Tibial nerve (tissue), 4 donors: ENCODE measurements around the gene BIRC2. TPM values are rescaled to one million over a fixed set of nuclear protein-coding genes. Genes with fewer than 3 reads are reported as not detected.

Experiments used
- DNase-seq, 2 donors: peaks; one replicate each; pipeline ENCODE4 v3.0.0-alpha.2; 2019; ENCODE audit warnings: low spot score in 2 of 2
- H3K27ac ChIP-seq, 4 donors: fragments of 200-600 bp; sonication (generic) in 3 of 4; one replicate each; pipeline ENCODE4 v1.5.1; 2017 to 2019; ENCODE audit warnings: mild to moderate bottlenecking in 1 of 4
- H3K27me3 ChIP-seq, 2 donors: fragments of 200-600 bp; sonication (generic) in 1 of 2; one replicate each; pipeline versions ENCODE4 v1.5.1 to v1.6.0; 2017 to 2019
- H3K36me3 ChIP-seq, 3 donors: fragments of 200-600 bp; sonication (generic); one replicate each; pipeline ENCODE4 v1.5.1; 2018 to 2019
- H3K4me1 ChIP-seq, 4 donors: fragments of 200-600 bp; sonication (generic) in 3 of 4; one replicate each; pipeline ENCODE4 v1.5.1; 2017 to 2019
- H3K4me3 ChIP-seq, 4 donors: fragments of 200-600 bp; sonication (generic) in 3 of 4; one replicate each; pipeline ENCODE4 v1.5.1; 2017 to 2019; ENCODE audit warnings: mild to moderate bottlenecking in 1 of 4, moderate library complexity in 1 of 4
- H3K9me3 ChIP-seq, 4 donors: fragments of 200-600 bp; sonication (generic) in 3 of 4; one replicate each; pipeline ENCODE4 v1.5.1; 2017 to 2019
- EP300 ChIP-seq, 2 donors: sonication (generic); formaldehyde crosslinking; IDR thresholded peaks; one replicate each; pipeline ENCODE4 v1.6.1; 2017; ENCODE audit warnings: antibody characterized with exemption in 2 of 2, mild to moderate bottlenecking in 1 of 2
- POLR2A ChIP-seq, 2 donors: fragments of 450-650 bp; IDR thresholded peaks; one replicate each; pipeline ENCODE4 v1.6.1; 2017; ENCODE audit warnings: antibody characterized with exemption in 2 of 2, mild to moderate bottlenecking in 2 of 2, moderate library complexity in 2 of 2
- WGBS, 2 donors: methylation state at CpG; one replicate each; pipeline ENCODE4 v1.1.5; 2018; 5-methylcytosine and 5-hydroxymethylcytosine counted together
- total RNA-seq, 4 donors: library from RNA; depleted of rRNA; stranded (reverse); fragments of >200 nt; gene quantifications; one replicate each; pipeline ENCODE4 v1.1.0, GENCODE V29; 2016
- TF ChIP-seq, protein P1 (sequence below), 5 experiments: fragments of 200-600 bp in 3 of 5; fragments of 450-650 bp in 2 of 5; sonication (generic) in 3 of 5; IDR thresholded peaks; one replicate each; pipeline ENCODE4 v1.5.1; 2016 to 2019; ENCODE audit warnings: antibody characterized with exemption in 5 of 5, mild to moderate bottlenecking in 3 of 5, moderate library complexity in 2 of 5

Gene BIRC2
- total RNA-seq, 4 donors from 2014 or later, result 39.0 to 74.5 (median 51.4) TPM

DNA sequence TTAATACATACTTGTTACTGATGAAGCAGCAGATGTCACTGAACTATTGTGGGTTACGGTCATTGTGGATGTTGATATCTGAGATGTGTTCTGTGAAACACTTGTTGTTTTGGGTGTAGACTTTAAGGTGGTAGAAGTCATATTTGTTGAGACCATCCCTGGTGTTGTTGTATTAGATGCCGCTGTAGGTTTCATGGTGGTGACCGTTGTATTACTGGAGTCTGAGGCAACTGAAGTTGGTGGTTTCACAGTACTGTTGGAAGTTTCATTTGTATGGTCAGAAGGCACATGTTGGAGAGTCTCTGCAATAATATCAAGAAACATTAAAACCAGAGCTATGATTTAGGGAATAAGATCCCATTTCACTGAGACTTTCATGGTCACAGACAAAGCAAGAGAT, 54.9 kb downstream of the BIRC2 start:
- WGBS, 2 donors, result 93 to 94% methylated on average over 3 of the region's 3 CpGs
- H3K9me3 ChIP-seq, result no peaks in the 10 kb centered on the region
- no peak overlapping the region for H3K27ac ChIP-seq
- TF ChIP-seq, protein P1, sequence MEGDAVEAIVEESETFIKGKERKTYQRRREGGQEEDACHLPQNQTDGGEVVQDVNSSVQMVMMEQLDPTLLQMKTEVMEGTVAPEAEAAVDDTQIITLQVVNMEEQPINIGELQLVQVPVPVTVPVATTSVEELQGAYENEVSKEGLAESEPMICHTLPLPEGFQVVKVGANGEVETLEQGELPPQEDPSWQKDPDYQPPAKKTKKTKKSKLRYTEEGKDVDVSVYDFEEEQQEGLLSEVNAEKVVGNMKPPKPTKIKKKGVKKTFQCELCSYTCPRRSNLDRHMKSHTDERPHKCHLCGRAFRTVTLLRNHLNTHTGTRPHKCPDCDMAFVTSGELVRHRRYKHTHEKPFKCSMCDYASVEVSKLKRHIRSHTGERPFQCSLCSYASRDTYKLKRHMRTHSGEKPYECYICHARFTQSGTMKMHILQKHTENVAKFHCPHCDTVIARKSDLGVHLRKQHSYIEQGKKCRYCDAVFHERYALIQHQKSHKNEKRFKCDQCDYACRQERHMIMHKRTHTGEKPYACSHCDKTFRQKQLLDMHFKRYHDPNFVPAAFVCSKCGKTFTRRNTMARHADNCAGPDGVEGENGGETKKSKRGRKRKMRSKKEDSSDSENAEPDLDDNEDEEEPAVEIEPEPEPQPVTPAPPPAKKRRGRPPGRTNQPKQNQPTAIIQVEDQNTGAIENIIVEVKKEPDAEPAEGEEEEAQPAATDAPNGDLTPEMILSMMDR (IDR thresholded peaks at IDR 0.05), result no peak
- TF ChIP-seq EP300 (IDR thresholded peaks at IDR 0.05) (no peak), POLR2A (IDR thresholded peaks at IDR 0.05) (no peak)
- peaks cover 0 to 7% (median 0%) of the 10 kb centered on the region in 4 donors for H3K4me1 ChIP-seq
- peaks cover 0 to 64% (median 0%) of the 10 kb centered on the region in 3 donors for H3K36me3 ChIP-seq
- no peak for DNase-seq
- no peak overlapping the region for H3K4me3 ChIP-seq
- H3K27me3 ChIP-seq, result no peaks in the 10 kb centered on the region

DNA sequence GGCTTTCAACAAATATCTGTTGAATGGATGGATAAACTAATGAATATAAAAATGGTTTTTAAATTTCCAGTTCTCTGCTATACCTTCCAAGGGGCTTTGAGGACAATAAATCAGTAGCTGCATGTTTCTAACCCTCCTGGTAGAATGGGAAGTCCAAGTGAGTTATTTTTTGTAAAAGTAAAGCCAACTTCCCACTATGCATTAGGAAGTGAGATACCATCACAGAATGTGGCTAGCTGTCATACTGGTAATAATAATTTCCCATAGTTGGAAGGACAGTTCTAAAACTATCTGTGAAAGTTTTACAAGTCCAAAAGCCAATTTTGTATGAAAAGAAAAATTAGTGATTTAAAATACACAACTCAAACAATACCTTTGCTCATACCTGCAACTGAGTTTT, 55.5 kb downstream of the BIRC2 start:
- Histone ChIP-seq H3K36me3 (peaks cover 0 to 67% (median 0%) of the 10 kb centered on the region in 3 donors), H3K27ac (peak overlapping the region in 1 of 4 donors; percentile 1), H3K4me1 (peaks cover 0 to 13% (median 0%) of the 10 kb centered on the region in 4 donors), H3K4me3 (no peak overlapping the region), H3K9me3 (no peaks in the 10 kb centered on the region), H3K27me3 (no peaks in the 10 kb centered on the region)
- TF ChIP-seq POLR2A (IDR thresholded peaks at IDR 0.05) (no peak), EP300 (IDR thresholded peaks at IDR 0.05) (no peak)
- TF ChIP-seq, protein P1 (IDR thresholded peaks at IDR 0.05), result no peak
- DNase-seq, result no peak

- Histone ChIP-seq H3K36me3 (peaks cover 0 to 51% (median 0%) of the 10 kb centered on the region in 3 donors), H3K9me3 (no peaks in the 10 kb centered on the region), H3K4me1 (peaks cover 0 to 26% (median 0%) of the 10 kb centered on the region in 4 donors), H3K4me3 (no peak overlapping the region), H3K27me3 (no peaks in the 10 kb centered on the region), H3K27ac (no peak overlapping the region)
- WGBS, 2 donors, result 68 to 75% methylated on average over 5 of the region's 5 CpGs
- TF ChIP-seq, protein P1 (IDR thresholded peaks at IDR 0.05), result no peak
- no peak for DNase-seq
Measured at GRCh38 chr11:102405501-102405900, 58.5 kb downstream of the BIRC2 start.

- H3K27ac ChIP-seq, result no peak overlapping the region
- peaks cover 0 to 29% (median 0%) of the 10 kb centered on the region in 4 donors for H3K4me1 ChIP-seq
- TF ChIP-seq, protein P1 (IDR thresholded peaks at IDR 0.05), result no peak
- no peak for TF ChIP-seq POLR2A (IDR thresholded peaks at IDR 0.05)
- no peak for TF ChIP-seq EP300 (IDR thresholded peaks at IDR 0.05)
- no peak for DNase-seq
- no peaks in the 10 kb centered on the region for H3K9me3 ChIP-seq
- peaks cover 0 to 45% (median 0%) of the 10 kb centered on the region in 3 donors for H3K36me3 ChIP-seq
- 97 to 100% methylated on average over 2 of the region's 2 CpGs for WGBS, 2 donors
- H3K4me3 ChIP-seq, result no peak overlapping the region
- H3K27me3 ChIP-seq, result no peaks in the 10 kb centered on the region
Measured at GRCh38 chr11:102406099-102406498, 59.1 kb downstream of the BIRC2 start.

DNA sequence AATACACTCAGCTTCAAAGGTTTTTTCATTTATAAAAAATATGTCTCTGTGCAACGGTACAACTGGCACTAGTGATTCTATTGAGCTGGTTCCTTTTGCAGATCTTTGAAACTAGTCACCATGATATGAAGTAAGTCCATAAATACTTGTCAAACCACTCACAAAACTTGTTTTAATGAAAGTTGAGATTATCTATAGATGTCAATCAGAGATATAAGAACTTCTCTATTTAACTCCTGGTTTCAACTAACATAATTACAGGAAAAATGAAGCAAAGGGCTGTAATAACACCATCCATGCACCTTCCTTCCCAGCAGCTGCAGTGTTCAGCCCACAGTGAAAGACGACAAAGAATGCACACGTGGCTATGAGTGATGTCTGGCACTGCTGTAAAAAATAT, 60.9 kb downstream of the BIRC2 start:
- H3K9me3 ChIP-seq, result no peaks in the 10 kb centered on the region
- no peak overlapping the region for H3K4me3 ChIP-seq
- H3K4me1 ChIP-seq, result peaks cover 0 to 29% (median 0%) of the 10 kb centered on the region in 4 donors
- DNase-seq, result no peak
- H3K36me3 ChIP-seq, result peaks cover 0 to 32% (median 0%) of the 10 kb centered on the region in 3 donors
- WGBS, 2 donors, result 57 to 66% methylated on average over 3 of the region's 3 CpGs
- no peak overlapping the region for H3K27ac ChIP-seq
- H3K27me3 ChIP-seq, result no peaks in the 10 kb centered on the region
- TF ChIP-seq EP300 (IDR thresholded peaks at IDR 0.05), result no peak
- TF ChIP-seq, protein P1 (IDR thresholded peaks at IDR 0.05), result no peak
- TF ChIP-seq POLR2A (IDR thresholded peaks at IDR 0.05), result no peak
